ENCODE data around the gene RBM4B.

The RBM4B gene

DNA sequence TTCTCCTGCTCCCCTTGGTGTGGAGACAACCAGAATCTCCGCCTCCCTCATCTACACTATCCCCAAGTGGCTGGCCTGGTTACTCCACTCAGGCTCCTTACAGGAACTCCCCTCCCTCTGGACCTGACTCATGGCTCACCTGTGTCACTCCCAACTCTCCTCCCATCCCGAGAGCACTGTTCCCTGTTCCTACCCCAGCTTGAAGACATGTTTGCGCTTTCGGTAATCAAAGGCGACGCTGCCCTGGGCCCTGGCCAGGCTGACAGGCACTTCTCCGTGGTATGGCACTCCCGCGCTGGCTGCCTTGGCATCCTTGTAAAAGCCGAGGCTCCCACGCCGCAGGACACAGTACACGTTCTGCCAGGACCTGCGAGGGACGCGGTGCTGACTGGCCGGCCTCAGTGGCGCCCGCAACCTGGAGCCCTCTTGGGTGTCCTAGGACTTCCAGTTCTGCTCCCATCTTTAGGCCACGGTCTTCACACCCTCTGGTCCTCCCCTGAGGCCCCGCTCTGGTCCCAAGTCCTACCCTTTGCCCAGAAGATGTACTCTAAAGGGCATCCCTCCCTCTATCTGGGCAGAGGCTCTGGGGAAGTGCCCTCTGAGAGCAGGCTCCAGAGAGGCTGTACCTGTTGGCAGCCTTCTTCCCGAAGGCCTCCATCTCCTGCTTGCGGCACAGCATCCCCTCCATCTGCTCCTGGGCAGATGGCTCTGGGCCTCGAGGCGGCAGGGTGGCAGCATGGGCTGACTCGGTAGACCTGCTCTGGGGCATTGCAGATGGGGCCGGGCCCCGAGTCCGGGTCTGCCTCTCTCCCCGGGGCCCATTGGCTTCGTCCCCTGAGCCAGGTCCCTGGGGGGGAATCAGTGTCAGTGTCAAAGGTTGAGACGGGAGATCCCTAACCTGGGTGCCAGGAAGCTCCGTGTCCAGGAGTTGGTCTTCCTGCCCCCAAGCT is 9.4 kb upstream of the RBM4B start:
- no peak for DNase-seq (ENCODE audit: low spot score)

DNA sequence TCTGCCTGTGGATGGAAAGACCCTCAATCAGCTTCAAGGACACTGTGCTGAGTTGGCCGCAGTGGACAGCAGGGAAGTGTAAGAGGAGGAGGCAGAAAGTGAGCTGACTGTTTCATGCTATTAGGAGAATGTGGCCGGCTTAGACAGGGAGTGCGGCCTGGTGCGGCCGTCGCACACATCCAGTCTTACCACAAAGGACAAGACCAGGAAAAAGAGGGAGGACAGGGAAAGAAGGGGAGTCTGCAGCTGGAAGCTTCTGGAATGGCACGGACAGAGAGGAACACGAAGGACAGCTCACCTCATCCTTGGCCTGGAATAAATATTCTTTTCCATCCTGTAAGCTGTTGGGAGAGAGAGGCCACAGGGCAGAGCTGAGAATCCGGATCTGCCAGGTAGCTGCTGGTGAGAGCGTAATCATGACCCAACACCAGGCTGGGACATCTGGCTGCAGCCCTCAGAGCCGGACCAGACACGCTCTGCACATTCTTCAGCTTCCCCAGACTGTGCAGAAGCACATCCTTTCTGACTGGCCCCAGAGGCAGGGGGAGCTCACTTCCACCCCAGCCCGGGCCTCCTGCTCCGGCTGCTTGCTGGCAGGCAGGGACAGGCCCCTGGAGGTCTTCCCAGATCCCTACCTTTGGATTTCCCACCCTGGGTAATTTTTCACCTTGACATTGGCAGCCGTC is 8.6 kb upstream of the RBM4B start:
- no peak for DNase-seq (ENCODE audit: low spot score)

GRCh38 chr11:66685276-66686099 is 7.8 kb upstream of the RBM4B start:
- no peak for DNase-seq (ENCODE audit: low spot score)

- no peak for DNase-seq (ENCODE audit: low spot score)
These were observed 6.9 kb upstream of the RBM4B start for GRCh38 chr11:66684635-66685034.

DNA sequence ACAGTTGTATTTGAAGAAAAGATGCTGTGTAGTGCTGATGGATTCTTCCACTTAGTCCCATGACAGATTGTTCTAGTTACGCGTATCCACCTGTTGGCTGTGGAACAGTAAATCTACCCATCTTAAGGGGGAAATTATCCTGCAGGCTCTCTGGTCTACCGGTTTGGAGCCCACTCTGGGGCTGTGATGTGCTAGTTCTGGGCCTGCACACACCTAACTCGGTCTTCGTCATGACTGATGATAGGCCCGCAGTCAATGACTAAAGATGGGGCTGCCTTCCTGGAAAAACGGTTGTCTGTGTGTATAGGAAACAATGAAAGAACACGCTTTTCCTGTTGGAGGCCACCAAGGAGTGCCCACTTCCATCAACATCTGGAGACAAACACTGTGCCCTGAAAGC is 6.2 kb upstream of the RBM4B start:
- DNase-seq (ENCODE audit: low spot score), result no peak

DNA sequence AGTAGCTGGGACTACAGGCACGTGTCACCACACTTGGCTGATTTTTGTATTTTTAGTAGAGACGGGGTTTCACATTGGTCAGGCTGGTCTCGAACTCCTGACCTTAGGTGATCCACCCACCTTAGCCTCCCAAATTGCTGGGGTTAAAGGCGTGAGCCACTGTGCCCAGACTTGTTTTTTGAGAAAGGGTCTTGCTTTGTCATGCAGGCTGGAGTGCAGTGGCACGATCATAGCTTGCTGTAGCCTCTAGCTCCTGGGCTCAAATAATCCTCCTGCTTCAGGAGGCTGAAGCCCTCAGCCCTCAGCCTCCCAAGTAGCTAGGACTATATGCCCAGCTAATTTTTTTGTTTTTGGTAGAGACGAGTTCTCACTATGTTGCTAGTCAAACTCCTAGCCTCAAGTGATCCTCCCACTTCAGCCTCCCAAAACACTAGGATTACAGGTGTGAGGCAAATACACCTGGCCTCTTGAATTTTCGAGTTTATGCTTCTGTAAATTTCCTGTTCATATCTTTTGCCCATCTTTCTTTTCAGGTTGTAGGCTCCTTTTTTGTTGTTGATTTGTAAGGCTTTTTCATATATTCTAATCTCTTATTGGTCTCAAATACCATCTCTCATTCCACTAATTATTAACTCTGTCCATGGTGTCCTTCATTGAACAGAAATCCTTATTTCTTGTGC is 3.4 kb upstream of the RBM4B start:
- no peak for DNase-seq (ENCODE audit: low spot score)

DNA sequence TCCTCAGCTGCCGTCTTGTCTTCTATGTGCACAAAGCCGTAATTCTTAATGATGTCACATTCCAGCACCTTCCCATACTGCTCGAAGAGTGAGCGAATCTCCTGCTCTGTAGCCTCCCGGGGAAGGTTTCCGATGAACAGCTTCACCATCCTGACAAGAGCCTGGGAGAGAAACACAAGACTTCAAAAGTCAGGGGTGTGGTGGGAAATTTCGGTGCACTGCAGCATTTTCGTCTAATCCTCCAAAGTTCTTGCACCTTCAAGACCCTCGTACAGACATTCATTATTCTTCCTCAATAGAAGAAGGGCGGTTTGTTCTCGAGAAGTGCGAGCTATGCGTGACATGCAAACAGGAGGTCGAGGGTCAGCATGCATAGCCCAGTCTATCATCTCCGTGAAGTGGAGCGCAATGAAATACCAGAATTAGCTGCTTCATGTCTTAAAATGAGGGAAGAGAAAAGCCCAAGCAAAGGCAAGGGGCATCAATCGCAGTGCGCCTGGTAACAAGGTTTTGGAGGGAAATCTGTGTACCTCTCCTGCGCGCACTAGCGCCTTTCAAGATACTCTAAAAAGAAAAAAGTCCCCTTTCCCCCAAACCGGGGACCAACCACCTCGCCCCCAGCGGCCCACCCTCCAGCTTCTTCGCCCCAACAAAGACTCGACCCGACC is 622 bp downstream of the RBM4B start:
- no peak for DNase-seq (ENCODE audit: low spot score)

GRCh38 chr11:66676282-66676919 is 1.3 kb downstream of the RBM4B start:
- DNase-seq (ENCODE audit: low spot score), result no peak

DNA sequence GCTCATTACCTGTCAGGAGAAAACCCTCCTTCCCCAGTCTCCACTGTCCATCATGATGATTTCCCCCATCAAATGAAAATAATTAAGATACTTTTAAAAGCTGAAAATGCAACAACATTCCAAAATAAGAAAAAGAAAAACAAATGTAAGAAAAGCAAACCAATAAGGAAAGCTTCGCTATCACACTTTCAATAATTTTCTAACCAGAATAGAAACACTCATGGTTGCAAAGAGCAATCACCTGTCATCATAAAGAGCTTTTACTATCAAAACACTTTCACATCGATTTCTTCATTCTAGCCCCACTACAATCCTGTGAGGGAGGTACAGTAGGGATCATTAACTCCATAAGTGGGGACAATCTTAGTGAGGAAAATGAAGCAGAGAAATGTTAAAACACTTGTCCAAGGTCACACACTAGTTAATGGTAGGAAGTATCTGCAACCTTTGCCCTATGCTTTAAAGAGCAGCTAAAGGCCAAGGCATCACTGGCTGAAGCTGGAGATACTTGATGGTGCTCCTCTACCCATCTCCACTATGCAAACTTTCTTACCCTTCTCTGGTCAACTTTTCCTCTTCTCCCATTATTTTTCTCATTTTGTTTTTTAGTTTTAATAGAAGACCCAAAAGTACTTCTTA is 2.6 kb downstream of the RBM4B start:
- no peak for DNase-seq (ENCODE audit: low spot score)

- no peak for DNase-seq (ENCODE audit: low spot score)
These were observed 6.9 kb downstream of the RBM4B start for GRCh38 chr11:66670816-66671215.

- no peak for DNase-seq (ENCODE audit: low spot score)
These were observed 12.3 kb downstream of the RBM4B start for GRCh38 chr11:66665369-66665768.

- DNase-seq (ENCODE audit: low spot score), result no peak
These were observed 13.9 kb downstream of the RBM4B start for GRCh38 chr11:66663741-66664296.

DNA sequence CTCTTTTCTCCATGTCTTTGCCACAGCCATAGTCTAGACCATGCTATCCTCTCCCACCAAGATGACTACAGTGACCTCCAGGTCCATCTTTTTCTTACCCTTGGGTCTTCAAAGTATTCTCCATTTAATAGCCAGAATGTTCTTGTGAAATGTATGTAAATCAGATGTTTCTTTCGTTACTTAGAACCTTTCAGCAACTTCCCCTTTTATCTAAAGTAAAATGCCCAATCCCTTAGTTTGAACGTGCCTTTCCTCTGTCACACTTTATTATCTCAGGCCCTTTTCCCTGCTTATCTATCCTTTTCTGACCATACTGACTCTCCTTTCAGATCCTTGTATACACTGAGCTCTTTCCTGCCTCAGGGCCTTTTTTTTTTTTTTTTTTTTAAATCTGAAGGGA is 17.9 kb downstream of the RBM4B start:
- DNase-seq (ENCODE audit: low spot score), result no peak

GRCh38 chr11:66653123-66653522 is 24.6 kb downstream of the RBM4B start:
- DNase-seq (ENCODE audit: low spot score), result no peak

DNA sequence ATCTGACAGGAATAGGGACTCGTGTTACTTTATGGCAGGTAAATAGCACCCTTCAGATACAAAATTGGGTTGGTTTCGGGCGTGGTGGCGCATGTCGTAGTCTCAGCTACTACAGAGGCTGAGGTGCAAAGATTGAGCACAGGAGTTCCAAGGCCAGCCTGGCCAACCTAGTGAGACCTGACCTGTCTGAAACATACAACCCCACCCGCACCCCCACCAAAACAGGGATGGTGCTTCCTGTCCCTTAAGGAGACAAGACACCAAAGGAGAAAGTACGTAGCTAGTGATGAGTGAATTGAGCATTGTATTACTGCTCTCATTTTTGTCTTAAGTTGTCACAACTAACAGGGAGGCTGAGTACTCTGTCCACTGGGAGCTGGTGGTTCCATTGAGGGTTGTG is 25.0 kb downstream of the RBM4B start:
- no peak for DNase-seq (ENCODE audit: low spot score)

DNA sequence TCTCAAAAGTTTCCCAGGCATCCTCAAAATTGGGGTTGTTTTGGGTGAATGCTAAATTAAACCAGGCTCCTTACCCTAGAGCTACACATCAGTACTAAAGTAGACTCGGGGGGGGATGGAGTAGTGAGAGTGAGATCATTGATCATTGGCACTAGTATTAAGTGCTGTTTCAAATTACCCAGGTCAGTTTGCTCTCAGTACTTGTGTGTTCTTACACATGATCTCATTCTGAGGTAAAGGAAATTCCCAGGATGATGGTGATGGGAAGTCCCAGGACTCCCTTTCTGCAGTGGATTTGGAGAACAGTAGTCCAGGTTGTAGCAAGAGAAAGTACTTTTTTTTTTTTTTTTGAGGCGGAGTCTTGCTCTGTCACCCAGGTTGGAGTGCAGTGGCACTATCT is 26.7 kb downstream of the RBM4B start:
- no peak for DNase-seq (ENCODE audit: low spot score)

DNA sequence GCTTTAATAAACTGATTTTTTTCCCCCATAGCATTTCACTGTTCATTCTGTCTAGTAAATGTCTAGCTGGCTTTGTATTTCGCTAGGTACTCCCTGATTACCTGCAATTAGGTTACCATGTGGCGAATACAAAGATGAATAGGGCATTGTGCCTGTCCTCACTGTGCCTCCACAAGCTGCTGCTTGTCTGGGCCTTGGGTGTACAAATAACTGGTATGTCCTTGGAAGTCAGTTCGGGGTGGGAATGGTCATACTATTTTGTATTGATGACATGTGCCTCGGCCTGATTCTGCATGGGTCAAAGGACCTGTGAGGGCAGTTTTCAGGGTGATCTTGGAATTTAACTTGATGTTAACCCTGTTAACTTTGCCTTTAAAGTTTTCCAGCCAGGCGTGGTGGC is 27.8 kb downstream of the RBM4B start:
- no peak for DNase-seq (ENCODE audit: low spot score)

DNA sequence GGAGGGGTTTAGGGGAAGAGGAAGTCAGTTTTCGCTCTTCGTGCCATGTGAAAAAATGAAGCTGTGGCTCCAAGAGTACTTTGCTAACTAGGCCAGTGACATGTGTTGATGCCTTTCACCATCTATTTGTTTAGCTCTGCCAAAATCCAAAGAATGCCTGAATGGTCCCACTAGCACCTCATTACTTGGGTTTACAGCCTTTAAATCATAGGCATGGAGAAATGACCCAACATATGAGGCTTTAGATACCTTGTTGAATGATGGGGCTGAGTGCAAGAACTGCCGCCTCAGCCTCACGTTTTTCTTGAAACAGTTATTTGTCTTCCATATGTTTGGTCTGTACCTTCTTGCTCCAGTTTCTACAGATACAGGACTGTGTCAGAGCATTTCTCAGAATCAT is 30.9 kb downstream of the RBM4B start:
- no peak for DNase-seq (ENCODE audit: low spot score)

DNA sequence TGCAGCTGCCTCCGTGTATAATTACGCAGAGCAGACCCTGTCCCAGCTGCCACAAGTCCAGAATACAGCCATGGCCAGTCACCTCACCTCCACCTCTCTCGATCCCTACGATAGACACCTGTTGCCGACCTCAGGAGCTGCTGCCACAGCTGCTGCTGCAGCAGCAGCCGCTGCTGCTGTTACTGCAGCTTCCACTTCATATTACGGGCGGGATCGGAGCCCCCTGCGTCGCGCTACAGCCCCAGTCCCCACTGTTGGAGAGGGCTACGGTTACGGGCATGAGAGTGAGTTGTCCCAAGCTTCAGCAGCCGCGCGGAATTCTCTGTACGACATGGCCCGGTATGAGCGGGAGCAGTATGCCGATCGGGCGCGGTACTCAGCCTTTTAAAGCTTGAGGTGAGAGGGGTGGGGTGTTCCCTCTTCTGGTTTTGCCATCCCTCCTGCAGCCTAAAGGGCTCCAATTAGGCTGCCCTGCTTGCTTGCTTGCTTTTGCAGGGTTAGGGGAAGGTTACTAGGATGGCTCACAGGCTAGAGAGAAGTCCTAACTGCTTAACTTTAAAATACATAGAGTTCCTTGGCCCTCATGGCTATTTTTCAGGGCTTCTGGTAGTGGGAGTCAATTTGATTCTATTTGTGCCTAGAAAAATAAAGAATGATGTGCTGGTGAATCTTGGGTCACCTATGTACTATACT is 33.8 kb downstream of the RBM4B start:
- DNase-seq (ENCODE audit: low spot score), result no peak

DNA sequence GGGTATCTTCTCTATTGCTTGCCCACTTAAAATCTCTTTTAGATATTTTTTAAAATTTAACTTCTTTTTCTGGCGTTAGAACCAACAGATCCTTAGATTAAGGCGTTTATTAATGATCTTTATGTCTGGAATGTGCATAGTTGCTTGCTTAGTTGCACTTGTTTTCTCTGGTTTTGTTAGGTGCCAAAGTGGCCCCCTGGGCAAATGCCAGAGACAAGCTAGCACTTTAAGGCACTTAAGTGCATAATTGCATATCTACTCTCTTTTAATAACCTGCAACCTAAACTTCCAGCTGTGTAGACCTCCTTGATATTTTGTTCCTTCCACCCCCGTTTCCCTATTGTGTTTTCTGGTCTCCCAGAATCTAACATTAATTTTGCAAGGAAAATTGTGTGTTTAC is 35.9 kb downstream of the RBM4B start:
- no peak for DNase-seq (ENCODE audit: low spot score)
